WERI-Rb-1 (cell line): ENCODE data around the gene GARS1.

ENCODE experiments used
- DNase-seq: peaks from one replicate; pipeline ENCODE4 v3.0.0-alpha.2; 2020
- H3K27ac ChIP-seq: fragments of 250-450 bp; sonication (Bioruptor Pico); 2 replicates; pipeline ENCODE4 v1.5.1; 2020; ENCODE audit warnings: mild to moderate bottlenecking, moderate library complexity
- H3K27me3 ChIP-seq: fragments of 250-450 bp; sonication (Bioruptor Pico); 2 replicates; pipeline ENCODE4 v1.5.1; 2021; ENCODE audit warnings: mild to moderate bottlenecking, low read depth, moderate library complexity; ENCODE audit not compliant: insufficient read depth, severe bottlenecking
- H3K36me3 ChIP-seq: fragments of 250-450 bp; sonication (Bioruptor Pico); 2 replicates; pipeline ENCODE4 v1.5.1; 2020; ENCODE audit warnings: mild to moderate bottlenecking, moderate library complexity
- H3K4me3 ChIP-seq: 2 replicates; pipeline ENCODE4 v1.5.1; 2011; ENCODE audit warnings: low read depth, mild to moderate bottlenecking, control low read depth, low read length
- H3K9me3 ChIP-seq: fragments of 250-450 bp; sonication (Bioruptor Pico); 2 replicates; pipeline ENCODE4 v1.5.1; 2021; ENCODE audit warnings: mild to moderate bottlenecking, moderate library complexity; ENCODE audit not compliant: severe bottlenecking
- TF ChIP-seq, protein P1 (sequence below): IDR thresholded peaks from 2 replicates; pipeline ENCODE4 v1.5.1; 2011; ENCODE audit warnings: low read depth, mild to moderate bottlenecking, control low read depth, inconsistent platforms, low read length

The GARS1 gene

DNA sequence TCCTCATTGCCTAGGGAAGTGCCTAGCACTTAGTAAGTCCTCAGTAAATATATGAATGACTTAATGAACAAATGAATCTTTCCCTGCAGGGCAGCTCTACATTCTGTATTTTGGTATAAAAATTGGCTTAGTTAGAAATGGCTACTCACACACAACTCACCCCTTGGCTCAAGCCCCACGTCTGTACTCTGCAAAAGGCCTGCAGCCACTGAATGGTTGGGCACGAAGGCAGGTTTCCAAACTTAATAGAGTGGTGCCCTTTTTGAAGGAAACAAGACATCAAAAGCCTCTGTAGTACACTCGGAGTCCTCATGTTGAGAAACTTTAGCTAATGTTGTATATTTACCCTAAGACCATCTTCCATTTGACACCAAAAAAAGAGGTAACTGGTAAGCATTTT is 51.0 kb downstream of the GARS1 start:
- H3K27me3 ChIP-seq: no peaks in the 10 kb centered on the region
- peaks cover 26% of the 10 kb centered on the region for H3K36me3 ChIP-seq
- H3K27ac ChIP-seq: no peak overlapping the region
- TF ChIP-seq, protein P1, sequence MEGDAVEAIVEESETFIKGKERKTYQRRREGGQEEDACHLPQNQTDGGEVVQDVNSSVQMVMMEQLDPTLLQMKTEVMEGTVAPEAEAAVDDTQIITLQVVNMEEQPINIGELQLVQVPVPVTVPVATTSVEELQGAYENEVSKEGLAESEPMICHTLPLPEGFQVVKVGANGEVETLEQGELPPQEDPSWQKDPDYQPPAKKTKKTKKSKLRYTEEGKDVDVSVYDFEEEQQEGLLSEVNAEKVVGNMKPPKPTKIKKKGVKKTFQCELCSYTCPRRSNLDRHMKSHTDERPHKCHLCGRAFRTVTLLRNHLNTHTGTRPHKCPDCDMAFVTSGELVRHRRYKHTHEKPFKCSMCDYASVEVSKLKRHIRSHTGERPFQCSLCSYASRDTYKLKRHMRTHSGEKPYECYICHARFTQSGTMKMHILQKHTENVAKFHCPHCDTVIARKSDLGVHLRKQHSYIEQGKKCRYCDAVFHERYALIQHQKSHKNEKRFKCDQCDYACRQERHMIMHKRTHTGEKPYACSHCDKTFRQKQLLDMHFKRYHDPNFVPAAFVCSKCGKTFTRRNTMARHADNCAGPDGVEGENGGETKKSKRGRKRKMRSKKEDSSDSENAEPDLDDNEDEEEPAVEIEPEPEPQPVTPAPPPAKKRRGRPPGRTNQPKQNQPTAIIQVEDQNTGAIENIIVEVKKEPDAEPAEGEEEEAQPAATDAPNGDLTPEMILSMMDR: no peak
- no peak overlapping the region for H3K4me3 ChIP-seq
- no peaks in the 10 kb centered on the region for H3K9me3 ChIP-seq
- DNase-seq: no peak

DNA sequence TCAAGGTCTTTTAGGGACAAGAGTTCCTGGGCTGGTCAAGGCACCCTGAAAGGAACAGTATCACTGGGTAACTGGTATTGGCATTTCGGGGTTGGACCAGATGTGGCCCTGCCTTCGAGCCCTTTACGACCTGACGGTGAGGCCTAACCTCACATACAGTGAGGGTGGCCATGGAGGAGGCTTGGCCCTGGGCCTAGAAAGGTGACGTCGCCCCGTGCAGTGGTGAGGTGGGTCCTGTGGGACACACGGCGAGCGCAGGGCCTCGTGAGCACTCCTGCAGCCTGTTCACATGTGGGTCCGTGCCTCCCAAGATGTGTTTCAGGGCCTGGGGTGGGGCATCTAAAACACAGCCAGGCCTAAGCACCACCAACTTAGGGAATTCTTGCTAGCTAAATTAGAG is 51.5 kb downstream of the GARS1 start:
- no peak overlapping the region for H3K4me3 ChIP-seq
- H3K9me3 ChIP-seq: no peaks in the 10 kb centered on the region
- no peak for DNase-seq
- no peaks in the 10 kb centered on the region for H3K27me3 ChIP-seq
- no peak overlapping the region for H3K27ac ChIP-seq
- peaks cover 26% of the 10 kb centered on the region for H3K36me3 ChIP-seq
- TF ChIP-seq, protein P1: no peak

DNA sequence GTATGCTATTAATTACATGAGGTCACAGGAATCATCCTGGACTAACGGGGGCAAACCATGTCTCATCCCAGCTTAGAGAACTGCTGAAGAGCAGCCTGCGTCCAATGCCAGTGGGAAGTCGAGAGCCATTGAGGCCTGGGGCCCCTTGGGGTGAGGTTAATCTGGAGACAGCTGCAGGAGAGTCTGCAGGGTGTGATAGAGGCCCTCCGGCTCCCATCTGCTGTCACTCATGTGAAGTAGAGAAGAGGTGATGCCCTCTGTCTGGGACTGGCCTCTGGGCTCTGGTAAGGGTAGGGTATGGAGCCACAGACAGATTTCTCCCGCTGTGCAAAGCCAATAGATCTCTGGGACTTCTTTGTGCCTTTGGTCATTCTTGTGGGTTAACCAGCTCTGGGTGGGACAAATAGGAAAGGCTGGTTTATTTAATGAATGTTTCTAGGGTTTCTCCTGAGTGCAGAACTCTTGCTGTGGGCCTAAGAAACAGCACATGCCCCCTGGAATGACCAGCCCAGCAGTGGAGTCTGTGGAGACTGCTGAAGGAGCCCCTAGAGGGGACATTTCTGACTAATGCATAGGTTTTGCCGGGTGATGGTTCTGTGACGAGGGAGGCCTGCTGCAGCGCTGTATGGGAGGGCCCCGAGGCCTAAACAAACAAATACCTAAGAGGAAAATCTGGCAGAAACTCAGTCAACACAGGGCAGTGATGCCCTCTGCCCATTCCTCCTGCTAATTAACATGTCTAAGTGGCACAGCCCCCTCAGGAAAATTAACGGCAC is 53.1 kb downstream of the GARS1 start:
- TF ChIP-seq, protein P1: no peak
- no peaks in the 10 kb centered on the region for H3K27me3 ChIP-seq
- no peak overlapping the region for H3K4me3 ChIP-seq
- peaks cover 24% of the 10 kb centered on the region for H3K36me3 ChIP-seq
- no peaks in the 10 kb centered on the region for H3K9me3 ChIP-seq
- DNase-seq: peak; percentile 85
- H3K27ac ChIP-seq: peak overlapping the region; percentile 19; the same call in 1 of the 2 replicates

DNA sequence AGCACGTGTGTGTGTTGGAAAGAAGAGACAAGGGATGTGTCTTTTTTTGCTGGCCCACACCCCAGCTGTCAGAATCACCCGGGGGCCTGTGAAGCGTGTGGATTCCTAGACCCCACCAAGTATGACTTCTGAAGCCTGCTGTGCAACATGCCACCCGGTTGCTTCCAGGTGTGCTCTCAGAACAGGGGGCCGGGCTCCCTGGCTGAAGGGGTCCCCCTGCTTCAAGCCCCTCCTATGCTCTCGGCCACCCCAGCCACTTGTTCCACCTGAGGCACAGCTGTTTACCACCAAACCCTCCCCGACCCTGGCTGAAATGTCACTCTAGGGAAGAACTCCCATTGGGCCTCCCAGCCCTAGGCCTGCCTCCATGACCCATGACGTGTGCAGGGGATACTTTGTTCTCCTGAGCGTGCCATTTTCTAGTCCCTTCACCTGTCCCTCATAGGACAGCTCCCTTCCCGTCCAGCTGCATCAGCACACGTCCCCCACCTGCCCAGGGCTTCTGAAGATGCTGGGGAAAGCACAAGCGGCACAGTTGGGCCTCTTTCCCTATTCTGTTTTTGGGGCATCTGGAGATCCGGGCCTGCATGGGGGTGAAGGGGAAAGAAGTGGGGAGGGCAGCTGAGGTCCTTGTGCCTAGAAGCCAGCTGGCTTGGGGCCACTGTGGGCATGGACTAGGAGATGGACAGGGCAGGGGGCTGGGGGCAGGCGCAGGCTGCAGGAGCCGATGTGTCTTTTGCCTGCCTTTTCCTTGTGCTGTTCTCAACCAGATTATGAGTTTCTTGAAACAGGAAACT is 54.3 kb downstream of the GARS1 start:
- no peak overlapping the region for H3K27ac ChIP-seq
- TF ChIP-seq, protein P1: no peak
- DNase-seq: no peak
- no peak overlapping the region for H3K4me3 ChIP-seq
- H3K27me3 ChIP-seq: no peaks in the 10 kb centered on the region
- no peaks in the 10 kb centered on the region for H3K9me3 ChIP-seq
- peaks cover 22% of the 10 kb centered on the region for H3K36me3 ChIP-seq

DNA sequence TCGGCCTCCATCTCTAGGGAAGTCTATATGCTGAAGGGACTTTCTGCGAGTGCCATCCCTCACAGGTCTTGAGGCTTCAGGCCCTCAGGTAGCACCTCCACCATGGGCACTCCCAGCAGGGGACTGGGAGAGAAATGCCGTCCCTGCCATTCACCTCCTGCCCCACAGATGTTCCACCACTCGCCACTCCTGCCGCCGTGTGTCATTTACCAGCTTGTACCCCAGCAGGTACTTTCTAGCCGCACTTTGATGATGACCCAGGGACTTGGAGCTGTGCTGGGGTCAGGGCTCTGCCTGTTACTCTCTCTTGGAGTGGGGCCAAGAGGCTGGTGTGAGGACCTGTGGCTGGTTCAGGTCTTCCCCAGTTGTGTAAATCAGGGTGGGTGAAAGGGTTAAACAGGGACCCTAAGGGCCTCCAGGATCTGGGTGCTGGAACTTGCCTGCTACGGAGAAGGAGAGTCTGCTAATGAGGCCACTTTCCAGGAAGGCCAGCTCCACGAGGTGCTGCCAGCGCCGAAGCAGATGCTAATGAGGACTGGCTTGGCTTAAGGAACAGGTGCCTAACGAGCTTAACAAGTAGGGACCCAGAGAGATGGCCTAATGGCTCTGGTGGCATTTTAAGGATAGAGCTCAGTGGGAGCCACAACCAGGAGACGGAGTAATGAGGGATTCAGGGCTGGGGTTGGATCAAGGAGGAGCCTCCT is 55.2 kb downstream of the GARS1 start:
- Histone ChIP-seq H3K27ac (no peak overlapping the region), H3K9me3 (no peaks in the 10 kb centered on the region), H3K36me3 (peaks cover 14% of the 10 kb centered on the region), H3K4me3 (no peak overlapping the region), H3K27me3 (no peaks in the 10 kb centered on the region)
- DNase-seq: peak; percentile 39
- TF ChIP-seq, protein P1: no peak
